Motor neuron (in vitro differentiated cells): ENCODE results near the gene BAZ2A. TPM values are rescaled to one million over a fixed set of nuclear protein-coding genes. Genes with fewer than 3 reads are reported as not detected.
"Not testable (repeated sequence)": the region's sequence is repeated elsewhere in the genome, so short reads cannot be mapped to it uniquely, and the experiment has no call there.

ENCODE experiments used
- ATAC-seq, 8 experiments: fragments of 200-7000 bp; cut with Tn5 transposase; replicated peaks in 6 of 8; 2 replicates each; pipeline ENCODE4 v1.8.0; 2021; ENCODE audit warnings: mild to moderate bottlenecking in 8 of 8, moderate library complexity in 8 of 8
- H3K27ac ChIP-seq, 2 donors: fragments of 250-450 bp; sonication (Bioruptor Pico); 2 replicates each; pipeline ENCODE4 v1.9.0; 2021; ENCODE audit warnings: antibody characterized with exemption in 2 of 2, mild to moderate bottlenecking in 2 of 2, moderate library complexity in 1 of 2
- H3K4me1 ChIP-seq, 2 donors: fragments of 250-450 bp; sonication (Bioruptor Pico); replicated peaks in 1 of 2; 2 replicates each; pipeline ENCODE4 v1.6.1; 2021; ENCODE audit warnings: antibody characterized with exemption in 2 of 2, mild to moderate bottlenecking in 2 of 2, moderate library complexity in 1 of 2
- H3K4me3 ChIP-seq, 5 donors: fragments of 250-450 bp; sonication (Bioruptor Pico); 2 replicates each; pipeline ENCODE4 v1.9.0; 2021; ENCODE audit warnings: antibody characterized with exemption in 5 of 5, mild to moderate bottlenecking in 5 of 5, moderate library complexity in 4 of 5
- WGBS, 10 experiments: fragments of 450-650 bp; shearing (Covaris generic); methylation state at CpG; one replicate each; pipeline ENCODE4 v1.0.0; 2022; 5-methylcytosine and 5-hydroxymethylcytosine counted together
- in situ Hi-C, 9 experiments: fragments of 400-800 bp; cut with MboI; loops; one replicate each; pipeline ENCODE4 v1.15.0; 2021; ENCODE audit warnings: low sequenced_read_pairs in 9 of 9, low pct_unique_long_range_greater_than_20kb in 2 of 9; ENCODE audit not compliant: unreplicated experiment in 9 of 9
- total RNA-seq, 8 experiments: library from RNA; unstranded; fragments of 300-600 nt; gene quantifications; 2 replicates each; pipeline versions ENCODE4 v1.2.3 to v1.2.4, GENCODE V29; 2022

BAZ2A gene
- total RNA-seq, 8 experiments from 2014 or later = 19.8 to 101 (median 44.2) TPM

DNA sequence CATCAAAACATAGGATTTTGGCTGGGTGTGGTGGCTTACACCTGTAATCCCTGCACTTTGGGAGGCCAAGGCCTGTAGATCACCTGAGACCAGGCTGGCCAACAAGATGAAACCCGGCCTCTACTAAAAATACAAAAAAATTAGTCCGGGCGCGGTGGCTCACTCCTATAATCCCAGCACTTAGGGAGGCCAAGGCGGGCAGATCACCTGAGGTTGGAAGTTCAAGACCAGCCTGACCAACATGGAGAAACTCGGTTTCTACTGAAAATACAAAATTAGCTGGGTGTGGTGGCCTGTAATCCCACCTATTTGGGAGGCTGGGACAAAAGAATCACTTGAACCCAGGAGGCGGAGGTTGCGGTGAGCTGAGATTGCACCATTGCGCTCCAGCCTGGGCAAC, 17.9 kb upstream of the BAZ2A start:
- WGBS, 10 experiments = 80 to 100% (median 94%) methylated on average over 1 to 9 of the region's 9 CpGs; no CpG with 5 or more reads in 2 of the 10 experiments
- ATAC-seq, H3K4me3 ChIP-seq, H3K27ac ChIP-seq, in situ Hi-C loops: not testable (repeated sequence)
- H3K4me1 ChIP-seq = peaks cover 11 to 13% of the 10 kb centered on the region in 2 donors

DNA sequence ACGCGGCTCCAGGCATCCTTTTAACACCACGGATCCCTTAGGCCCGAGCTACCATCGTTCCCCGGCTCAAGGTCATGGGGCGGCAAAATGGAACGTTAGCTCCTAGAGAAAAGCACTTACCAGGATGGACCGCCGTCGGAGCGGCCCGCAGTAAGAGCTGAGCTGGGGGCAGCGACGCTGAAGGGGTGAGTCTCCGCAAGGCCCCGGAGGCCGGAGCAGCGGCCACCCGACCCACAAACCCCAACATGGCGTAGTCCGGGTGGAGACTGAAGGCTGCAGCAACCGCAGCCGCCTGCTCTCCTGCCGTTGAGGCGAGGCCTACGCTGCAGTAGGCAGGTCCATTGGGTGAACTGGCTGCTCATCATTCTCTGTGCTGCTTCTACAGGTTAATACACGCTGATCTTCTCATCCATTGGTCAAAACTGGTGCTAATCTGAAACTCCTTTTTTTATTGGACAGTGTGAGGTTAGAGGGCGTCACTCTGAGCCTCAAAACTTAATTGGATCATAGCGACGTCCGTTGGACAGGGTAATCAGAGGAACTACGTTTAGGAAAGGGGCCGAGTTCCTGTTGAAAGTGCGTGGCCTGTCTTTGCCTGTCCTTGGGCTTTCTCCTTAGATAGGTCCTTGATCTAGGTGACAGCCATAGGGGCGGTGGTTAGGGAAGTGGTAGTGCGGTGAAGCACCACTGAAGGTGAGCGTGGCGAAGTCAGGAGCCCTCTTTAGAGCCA, 15.8 kb upstream of the BAZ2A start, which contains the start of gene ATP5F1B:
Gene ATP5F1B, minus strand, starts transcription at position 268 of the 730 bp plus-strand sequence. Its CDS starts 21 bp downstream, at position 247.
- in situ Hi-C loops = no loop called here
- ATAC-seq = peak; percentile 97 to 99 (median 98)
- Histone ChIP-seq H3K4me1 (peaks cover 11 to 13% of the 10 kb centered on the region in 2 donors), H3K27ac (peak within 1 kb of the TSS; percentile 87 to 93), H3K4me3 (peak within 1 kb of the TSS; percentile 69 to 91 (median 78))
- 0 to 7% (median 3%) methylated on average over 2 to 17 of the region's 39 CpGs; no CpG with 5 or more reads in 1 of the 10 experiments for WGBS, 10 experiments

DNA sequence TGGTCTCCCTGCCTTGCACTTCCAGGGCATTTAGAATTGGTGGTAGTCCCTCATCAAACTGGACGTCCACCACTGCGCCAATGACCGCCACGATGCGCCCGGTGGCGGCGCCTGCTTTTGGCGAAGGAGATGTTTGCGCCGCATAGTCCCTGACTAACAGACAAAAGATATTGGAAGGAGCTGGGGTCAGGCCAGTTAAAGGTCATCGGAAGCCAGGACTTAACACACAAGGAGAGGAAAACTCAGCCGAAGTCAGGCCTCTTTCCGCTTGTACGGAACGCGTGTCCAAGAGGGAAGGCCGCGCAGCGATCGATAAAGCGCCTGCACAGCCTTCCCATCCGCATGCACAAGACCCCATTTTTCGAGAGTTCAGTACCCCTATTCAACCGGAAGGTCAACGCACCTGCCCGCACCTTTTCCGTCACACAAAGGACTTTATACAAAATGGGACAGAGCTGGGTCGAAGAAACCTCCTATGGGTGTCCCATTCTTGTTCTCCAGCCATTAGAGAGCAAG, 15.1 kb upstream of the BAZ2A start:
- in situ Hi-C loops = no loop called here
- peak overlapping the region; percentile 69 to 91 (median 78) for H3K4me3 ChIP-seq
- H3K4me1 ChIP-seq = peaks cover 11 to 13% of the 10 kb centered on the region in 2 donors
- peak overlapping the region; percentile 87 to 93 for H3K27ac ChIP-seq
- no peak for ATAC-seq
- WGBS, 10 experiments = 0 to 3% (median 0%) methylated on average over 1 to 21 of the region's 29 CpGs

DNA sequence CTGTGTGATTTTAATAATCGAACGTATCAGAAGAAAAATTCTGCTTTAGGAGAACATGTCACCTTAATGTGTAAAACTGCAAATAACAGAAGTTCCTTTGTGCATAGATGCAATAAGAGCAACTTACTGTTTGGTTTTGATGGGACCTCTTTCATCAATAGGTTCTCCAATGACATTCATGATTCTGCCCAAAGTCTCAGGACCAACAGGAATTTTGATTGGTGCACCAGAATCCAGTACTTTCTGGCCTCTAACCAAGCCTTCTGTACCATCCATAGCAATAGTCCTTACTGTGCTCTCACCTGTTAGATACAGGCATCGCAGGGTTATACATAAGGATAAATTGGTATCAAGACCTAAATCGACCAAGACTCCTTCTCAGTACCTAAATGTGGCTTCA, 14.5 kb upstream of the BAZ2A start:
- WGBS, 10 experiments = 18 to 88% (median 51%) methylated on average over 2 to 4 of the region's 4 CpGs; no CpG with 5 or more reads in 2 of the 10 experiments
- Histone ChIP-seq H3K27ac (no peak overlapping the region), H3K4me3 (peak overlapping the region; percentile 69 to 91 (median 78)), H3K4me1 (peaks cover 11 to 13% of the 10 kb centered on the region in 2 donors)
- no peak for ATAC-seq
- in situ Hi-C loops = no loop called here

DNA sequence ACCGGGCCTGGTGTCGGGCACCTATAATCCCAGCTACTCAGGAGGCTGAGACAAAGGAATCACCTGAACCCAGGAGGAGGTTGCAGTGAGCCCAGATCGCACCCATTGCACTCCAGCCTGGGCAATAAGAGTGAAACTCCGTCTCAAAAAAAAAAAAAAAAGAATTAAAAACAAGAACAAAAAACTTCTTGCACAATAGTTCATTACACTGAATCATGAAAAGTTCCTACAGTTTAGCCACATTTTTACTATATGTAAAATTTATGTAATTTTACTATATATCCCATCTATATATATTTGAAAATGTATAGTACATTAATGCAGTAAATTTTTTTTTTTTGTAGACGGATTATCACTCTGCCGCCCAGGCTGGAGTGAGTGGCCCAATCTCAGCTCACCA, 11.1 kb upstream of the BAZ2A start:
- in situ Hi-C loops = no loop called here
- Histone ChIP-seq H3K4me3 (no peak overlapping the region), H3K27ac (no peak overlapping the region), H3K4me1 (peaks cover 11 to 16% of the 10 kb centered on the region in 2 donors)
- 70 to 100% (median 99%) methylated on average over 1 to 6 of the region's 6 CpGs for WGBS, 10 experiments
- ATAC-seq = no peak

DNA sequence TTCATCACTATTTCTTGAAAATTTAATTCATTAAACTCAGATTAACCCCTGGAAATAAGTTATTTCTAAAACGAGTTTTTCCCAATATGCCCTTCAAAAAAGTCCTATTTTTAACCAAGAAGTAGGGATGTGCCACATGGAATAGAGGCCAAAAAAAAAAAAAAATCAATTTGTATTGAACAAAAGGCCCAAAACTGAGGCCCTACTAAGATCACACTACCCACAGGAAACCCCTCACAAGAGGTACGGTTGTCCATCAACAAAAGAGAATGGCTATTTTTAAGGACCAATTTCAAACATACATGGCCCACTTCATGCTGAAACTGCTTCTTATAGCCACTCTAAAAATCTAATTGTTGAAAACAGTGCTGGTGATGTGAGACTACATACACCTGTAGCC, 7.5 kb upstream of the BAZ2A start:
- in situ Hi-C loops = no loop called here
- WGBS, 10 experiments = 0 to 69% (median 57%) methylated on average over 1 to 2 of the region's 2 CpGs
- H3K27ac ChIP-seq = no peak overlapping the region

DNA sequence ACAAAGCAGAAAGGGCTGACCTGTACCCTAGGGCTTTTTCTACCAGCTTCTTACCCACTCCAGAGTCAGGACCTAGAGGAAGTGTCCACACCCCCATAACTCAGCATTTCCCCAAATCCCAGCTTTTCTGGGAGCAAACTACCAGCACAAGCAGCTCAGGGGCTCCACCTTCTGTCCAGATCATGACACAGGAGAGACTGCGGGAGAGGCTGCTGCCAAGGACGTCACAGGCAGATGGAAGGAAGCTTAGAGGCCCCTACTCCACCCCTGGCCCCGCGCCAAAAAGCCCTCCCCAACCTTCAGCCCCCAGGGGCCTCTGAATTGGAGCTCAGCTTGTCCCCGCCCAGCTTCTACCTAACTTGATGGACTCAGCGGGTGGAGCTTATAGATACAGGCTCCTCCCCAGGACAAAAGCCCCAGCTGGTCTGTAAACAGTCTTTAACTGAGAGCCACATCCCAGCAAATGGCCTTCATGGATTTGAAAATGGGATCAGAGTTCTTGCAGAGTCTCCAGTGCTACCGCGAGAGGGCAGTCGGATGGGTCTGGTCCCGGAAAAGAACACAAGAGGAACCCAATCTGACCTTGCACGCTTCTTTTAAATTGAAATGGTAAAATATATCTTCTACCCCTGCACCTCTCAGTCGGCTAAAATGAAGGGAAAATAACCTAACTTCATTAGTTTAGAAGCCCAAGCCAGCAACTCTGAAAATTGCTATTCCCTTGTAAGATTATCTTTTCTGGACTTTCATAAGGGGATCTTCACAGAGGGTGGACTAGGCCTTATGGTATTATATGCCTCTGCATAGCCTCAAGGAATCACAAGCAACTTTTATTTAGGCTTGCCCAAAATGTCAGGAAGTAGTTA, 6.8 kb upstream of the BAZ2A start:
- Histone ChIP-seq H3K4me3 (peak overlapping the region; percentile 51 to 95 (median 80)), H3K4me1 (peaks cover 18 to 27% of the 10 kb centered on the region in 2 donors), H3K27ac (peak overlapping the region; percentile 80 to 87)
- in situ Hi-C loops = no loop called here
- 0 to 17% (median 0%) methylated on average over 1 to 6 of the region's 12 CpGs; no CpG with 5 or more reads in 2 of the 10 experiments for WGBS, 10 experiments
- peak; percentile 68 to 84 (median 80) for ATAC-seq

More for the DNA sequence above, 7.5 kb upstream of the BAZ2A start:
- Histone ChIP-seq H3K4me1 (peaks cover 13 to 20% of the 10 kb centered on the region in 2 donors), H3K4me3 (no peak overlapping the region)
- ATAC-seq = no peak

DNA sequence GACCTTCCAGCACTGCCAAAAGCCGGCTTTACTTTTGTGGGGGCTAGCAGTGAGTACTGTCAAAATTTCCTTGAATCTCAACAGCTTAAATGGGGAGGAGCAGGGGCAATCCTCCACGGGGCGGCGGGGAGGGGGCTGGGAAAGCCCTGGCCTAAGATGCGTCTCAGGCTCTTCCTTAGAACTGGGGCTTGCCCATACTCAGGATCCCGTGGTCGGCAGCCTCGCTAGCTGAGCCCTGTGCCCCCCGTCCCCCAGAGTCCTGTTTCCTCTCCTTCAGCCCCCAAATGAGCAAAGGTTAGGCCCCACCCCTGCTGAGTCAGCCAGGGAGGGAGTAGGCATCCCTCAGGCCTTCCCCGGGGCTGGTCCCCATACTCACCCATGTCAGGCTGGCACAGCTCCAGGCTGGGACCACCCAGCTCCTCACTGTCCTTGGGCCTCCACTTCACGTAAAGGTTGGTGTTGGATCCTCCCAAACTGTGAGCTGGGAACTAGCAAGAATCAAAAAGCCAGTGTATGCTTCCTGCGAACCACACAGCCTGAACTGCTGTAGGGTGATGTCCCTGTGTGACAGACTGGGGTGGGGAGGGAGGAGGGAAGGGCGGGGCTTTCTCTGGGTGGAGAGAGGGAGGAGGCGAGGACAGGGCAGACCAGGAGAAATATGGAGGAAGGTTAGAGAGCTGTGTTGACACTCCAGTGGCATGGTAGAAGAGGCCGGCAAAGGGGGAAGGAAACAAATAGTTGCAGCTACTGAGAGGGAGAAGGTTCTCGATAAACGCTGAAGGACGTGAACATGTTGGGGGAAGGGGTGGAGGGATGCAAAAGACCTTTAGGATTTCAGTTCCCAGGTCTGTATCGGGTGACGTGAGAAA, 5.9 kb upstream of the BAZ2A start:
- in situ Hi-C loops = no loop called here
- peaks cover 23 to 30% of the 10 kb centered on the region in 2 donors for H3K4me1 ChIP-seq
- H3K27ac ChIP-seq = peak overlapping the region; percentile 80 to 87
- peak; percentile 59 to 72 (median 64) for ATAC-seq
- WGBS, 10 experiments = 0% methylated on average over 2 to 5 of the region's 20 CpGs; no CpG with 5 or more reads in 5 of the 10 experiments
- peak overlapping the region; percentile 51 to 95 (median 80) for H3K4me3 ChIP-seq

DNA sequence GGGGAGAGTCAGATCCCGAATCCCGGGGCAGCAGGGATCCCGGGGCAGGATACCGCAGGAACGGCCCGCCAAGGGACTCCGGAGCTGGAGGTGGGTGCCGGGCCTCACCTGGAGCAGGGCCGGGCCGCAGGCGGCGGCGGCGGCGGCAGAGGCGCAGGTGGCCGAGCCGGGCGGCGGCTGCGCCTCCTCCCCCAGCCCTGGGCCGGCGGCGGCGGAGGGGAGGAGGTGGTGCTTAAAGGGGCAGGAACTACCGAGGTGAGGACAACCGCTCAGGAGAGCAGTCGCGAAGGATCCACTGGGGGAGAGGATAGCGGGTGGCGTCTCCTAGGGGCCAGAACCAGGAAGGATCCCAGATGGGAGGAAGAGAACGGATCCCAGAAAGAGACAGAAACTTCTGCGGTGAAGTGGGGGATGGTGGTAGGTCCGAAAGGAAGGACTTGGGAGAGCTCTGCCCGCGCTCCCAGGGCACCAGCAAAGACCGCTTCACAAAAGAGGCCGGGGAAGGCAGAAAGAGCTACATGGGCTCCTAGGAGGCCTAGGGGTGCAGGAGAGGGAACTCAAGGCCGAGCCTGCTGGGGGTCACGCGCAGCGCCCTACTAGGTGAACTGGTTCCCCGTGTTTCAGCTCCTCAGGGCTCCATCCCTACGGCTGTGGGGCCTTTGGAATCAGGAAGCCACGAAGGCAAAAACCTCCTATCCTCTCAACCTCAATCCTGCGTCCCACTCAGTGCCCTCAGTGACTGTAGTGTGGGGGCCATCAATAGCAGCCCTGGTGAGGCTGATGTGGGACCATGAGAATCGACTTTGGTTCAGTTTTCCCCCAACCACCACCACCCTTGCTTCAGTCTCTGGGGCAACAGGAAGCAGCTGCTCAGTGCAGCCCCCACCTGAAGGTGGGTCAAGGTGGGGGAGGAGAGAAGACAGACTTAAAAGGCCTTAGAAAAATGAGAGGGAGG, 5.0 kb upstream of the BAZ2A start:
- ATAC-seq = peak; percentile 12 to 49 (median 25)
- in situ Hi-C loops = no loop called here
- peak overlapping the region; percentile 51 to 95 (median 80) for H3K4me3 ChIP-seq
- peak overlapping the region; percentile 80 to 87 for H3K27ac ChIP-seq
- WGBS, 10 experiments = 0 to 10% (median 0%) methylated on average over 1 to 7 of the region's 47 CpGs; no CpG with 5 or more reads in 5 of the 10 experiments
- H3K4me1 ChIP-seq = peaks cover 29 to 33% of the 10 kb centered on the region in 2 donors

DNA sequence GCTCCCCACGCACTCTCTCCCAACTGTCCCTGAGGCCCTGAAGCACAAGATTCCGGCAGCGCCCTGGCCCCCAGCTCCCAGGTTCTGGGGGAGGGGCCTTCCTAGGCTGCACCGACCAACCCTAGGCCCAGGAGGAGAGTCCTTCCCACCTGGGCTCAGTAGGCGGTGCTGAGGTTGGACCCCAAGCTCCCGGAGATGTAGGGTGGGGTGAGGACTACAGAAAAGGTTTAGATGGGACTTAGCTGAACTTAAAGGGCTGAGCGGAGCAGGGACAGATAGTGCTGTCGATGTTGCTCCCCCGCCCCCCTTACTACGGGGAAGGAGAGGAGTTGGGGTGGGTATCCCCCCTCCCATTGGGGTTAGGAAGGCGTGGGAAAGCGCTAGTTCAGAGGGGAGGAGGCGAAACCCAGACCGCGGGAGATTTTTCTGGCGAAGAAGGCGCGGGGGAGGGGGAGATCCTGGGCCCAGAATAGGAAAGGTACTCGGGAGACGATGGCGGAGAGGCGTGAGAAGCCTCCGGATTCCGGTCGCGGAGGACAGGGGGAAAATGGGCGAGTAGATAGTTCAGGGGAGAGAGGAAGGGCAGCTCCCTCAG, 4.2 kb upstream of the BAZ2A start:
- H3K4me1 ChIP-seq = peaks cover 29 to 33% of the 10 kb centered on the region in 2 donors
- no peak for ATAC-seq
- 0 to 7% (median 0%) methylated on average over 1 to 9 of the region's 27 CpGs; no CpG with 5 or more reads in 3 of the 10 experiments for WGBS, 10 experiments
- H3K4me3 ChIP-seq = peak overlapping the region; percentile 51 to 95 (median 80)
- in situ Hi-C loops = no loop called here
- peak overlapping the region; percentile 32 to 87 for H3K27ac ChIP-seq
